HAP-1 (cell line): ENCODE data around the gene ITCH.

Experiments used
- DNase-seq, 2 experiments: peaks; one replicate each; pipeline ENCODE4 v3.0.0-alpha.2; 2016 to 2020; ENCODE audit warnings: low spot score in 2 of 2
- H3K27me3 ChIP-seq: fragments of 250-450 bp; sonication (Bioruptor Pico); 2 replicates; pipeline ENCODE4 v1.5.1; 2020; ENCODE audit warnings: low read depth, mild to moderate bottlenecking, moderate library complexity
- H3K36me3 ChIP-seq: fragments of 250-450 bp; sonication (Bioruptor Pico); replicated peaks from 2 replicates; pipeline ENCODE4 v1.5.1; 2020; ENCODE audit warnings: mild to moderate bottlenecking
- H3K4me1 ChIP-seq: fragments of 250-450 bp; sonication (Bioruptor Pico); 2 replicates; pipeline ENCODE4 v1.5.1; 2020; ENCODE audit warnings: mild to moderate bottlenecking
- H3K4me3 ChIP-seq: fragments of 250-450 bp; sonication (Bioruptor Pico); 2 replicates; pipeline ENCODE4 v1.5.1; 2020; ENCODE audit warnings: mild to moderate bottlenecking, moderate library complexity
- H3K9me3 ChIP-seq: fragments of 250-450 bp; sonication (Bioruptor Pico); 2 replicates; pipeline ENCODE4 v1.5.1; 2020; ENCODE audit warnings: mild to moderate bottlenecking, moderate library complexity
- in situ Hi-C: fragments of 300-500 bp; cut with MboI; formaldehyde crosslinking; loops from 3 replicates; pipeline ENCODE4 v1.14.3; 2020; ENCODE audit warnings: low sequenced_read_pairs, inconsistent platforms, mixed read lengths

ITCH gene

DNA sequence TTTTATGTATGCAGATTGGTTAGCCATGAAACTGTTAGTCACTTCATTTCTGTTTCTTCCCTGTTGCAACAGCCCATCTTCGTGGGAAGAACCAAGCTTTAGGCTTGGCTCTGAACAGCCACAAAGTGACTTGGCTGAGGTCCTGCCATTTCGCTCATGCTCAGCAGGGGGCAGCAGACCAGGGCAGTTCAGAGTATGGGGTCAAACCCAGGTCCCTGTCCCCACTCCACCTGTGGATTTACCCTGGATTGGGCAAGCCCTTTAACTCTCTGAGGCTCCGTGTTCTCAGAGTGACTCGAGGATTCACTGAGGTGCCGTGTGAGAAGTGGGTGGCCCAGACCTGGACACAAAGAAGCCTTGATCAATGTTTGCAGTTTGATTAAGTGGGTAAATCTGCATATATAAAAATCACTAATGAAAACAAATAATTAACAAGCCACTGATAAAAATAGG lies 175.6 kb downstream of the ITCH start:
- DNase-seq, result peak; percentile 37 to 71
- H3K27me3 ChIP-seq, result no peaks in the 10 kb centered on the region
- H3K9me3 ChIP-seq, result no peaks in the 10 kb centered on the region
- in situ Hi-C loops, result loop anchor here (5.0 kb wide), 1 partner anchor 169 kb away; no protein-coding TSS in a partner anchor
- peaks cover 60% of the 10 kb centered on the region for H3K36me3 ChIP-seq
- no peaks in the 10 kb centered on the region for H3K4me1 ChIP-seq
- no peak overlapping the region for H3K4me3 ChIP-seq

DNA sequence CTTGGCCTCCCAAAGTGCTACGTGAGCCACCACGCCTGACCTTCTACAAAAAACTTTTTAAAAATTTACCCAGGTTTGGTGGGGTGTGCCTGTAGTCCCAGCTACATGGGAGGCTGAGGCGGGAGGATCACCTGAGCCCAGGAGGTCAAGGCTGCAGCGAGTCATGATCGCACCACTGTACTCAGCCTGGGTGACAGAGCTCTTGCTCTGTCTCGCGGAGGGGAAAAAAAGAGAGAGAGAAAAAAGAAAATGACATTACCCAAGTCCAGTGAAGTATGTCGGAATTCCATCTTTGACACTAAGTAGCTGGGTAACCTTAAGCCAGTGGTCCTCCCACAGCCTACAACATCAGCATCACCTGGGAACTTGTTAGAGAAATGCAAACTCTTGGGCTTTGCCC lies 176.7 kb downstream of the ITCH start:
- Histone ChIP-seq H3K4me3 (no peak overlapping the region), H3K9me3 (no peaks in the 10 kb centered on the region), H3K27me3 (no peaks in the 10 kb centered on the region), H3K36me3 (peaks cover 55% of the 10 kb centered on the region), H3K4me1 (no peaks in the 10 kb centered on the region)
- DNase-seq, result no peak
- in situ Hi-C loops, result loop anchor here (5.0 kb wide), 1 partner anchor 168 kb away; no protein-coding TSS in a partner anchor

DNA sequence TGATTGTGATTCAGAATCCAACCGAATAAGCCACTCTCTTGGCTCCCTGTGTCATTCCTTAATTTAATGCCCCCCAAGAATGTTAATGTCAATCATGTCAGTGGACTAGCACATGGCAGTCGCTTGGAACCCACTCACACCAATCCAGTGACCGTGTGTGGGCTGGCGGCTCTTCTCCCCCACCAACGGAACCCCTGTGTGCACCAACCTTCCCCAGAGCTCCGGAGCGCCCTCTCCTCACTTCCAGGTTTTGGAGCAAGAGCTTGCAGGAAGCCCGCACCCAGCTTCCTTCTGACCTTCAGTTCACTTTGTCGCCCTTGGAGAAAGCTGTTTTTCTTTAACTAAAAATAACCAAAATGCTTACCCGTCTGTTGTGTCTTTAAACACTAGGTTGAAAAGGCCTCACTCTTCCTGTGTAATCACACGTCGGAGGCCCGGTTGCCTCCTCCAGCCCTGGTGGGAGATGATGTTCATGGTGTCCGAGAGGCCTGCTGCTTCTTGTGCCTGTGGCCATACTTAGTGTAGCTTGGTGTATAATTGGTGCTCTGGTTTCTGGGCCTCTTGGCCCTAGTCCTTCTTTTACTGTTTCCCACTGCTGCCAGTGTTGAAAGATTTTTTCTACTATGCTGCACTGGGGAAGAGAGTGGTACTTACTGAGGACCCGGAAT lies 177.7 kb downstream of the ITCH start:
- no peak for DNase-seq
- H3K27me3 ChIP-seq, result no peaks in the 10 kb centered on the region
- H3K4me3 ChIP-seq, result no peak overlapping the region
- H3K4me1 ChIP-seq, result no peaks in the 10 kb centered on the region
- peaks cover 45% of the 10 kb centered on the region for H3K36me3 ChIP-seq
- no peaks in the 10 kb centered on the region for H3K9me3 ChIP-seq
- in situ Hi-C loops, result no loop called here

DNA sequence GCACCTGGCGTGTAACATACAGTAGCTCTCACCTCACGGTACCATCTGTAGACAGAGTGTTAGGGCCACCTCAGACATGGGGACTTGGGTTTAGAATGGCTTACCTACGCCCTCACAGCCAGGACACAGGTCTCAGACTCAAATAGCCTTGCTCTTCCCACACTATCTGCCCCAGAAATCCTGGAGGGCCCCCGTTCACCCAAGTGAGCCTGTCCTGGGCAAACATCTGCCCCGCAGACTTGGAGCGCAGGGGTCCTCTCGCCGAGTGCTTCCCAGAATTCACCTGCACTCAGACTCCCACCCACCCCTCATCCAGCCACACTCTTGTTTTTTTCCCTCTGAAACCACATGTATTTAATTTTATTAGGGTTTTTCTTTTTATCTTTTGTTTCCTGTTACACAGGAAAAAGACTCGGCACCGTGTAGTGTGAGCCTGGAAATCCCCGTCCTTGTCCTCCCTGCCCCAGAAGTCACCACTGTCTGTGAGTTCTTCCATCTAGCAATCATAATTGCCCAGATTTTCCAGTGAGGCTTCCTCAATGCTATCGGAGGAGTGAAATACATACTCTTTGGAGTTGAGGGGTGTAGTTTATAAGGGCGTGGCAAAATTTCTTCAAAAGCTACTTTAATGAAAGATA lies 178.3 kb downstream of the ITCH start:
- Histone ChIP-seq H3K4me3 (no peak overlapping the region), H3K9me3 (no peaks in the 10 kb centered on the region), H3K4me1 (no peaks in the 10 kb centered on the region), H3K27me3 (no peaks in the 10 kb centered on the region), H3K36me3 (peaks cover 39% of the 10 kb centered on the region)
- in situ Hi-C loops, result no loop called here
- no peak for DNase-seq

DNA sequence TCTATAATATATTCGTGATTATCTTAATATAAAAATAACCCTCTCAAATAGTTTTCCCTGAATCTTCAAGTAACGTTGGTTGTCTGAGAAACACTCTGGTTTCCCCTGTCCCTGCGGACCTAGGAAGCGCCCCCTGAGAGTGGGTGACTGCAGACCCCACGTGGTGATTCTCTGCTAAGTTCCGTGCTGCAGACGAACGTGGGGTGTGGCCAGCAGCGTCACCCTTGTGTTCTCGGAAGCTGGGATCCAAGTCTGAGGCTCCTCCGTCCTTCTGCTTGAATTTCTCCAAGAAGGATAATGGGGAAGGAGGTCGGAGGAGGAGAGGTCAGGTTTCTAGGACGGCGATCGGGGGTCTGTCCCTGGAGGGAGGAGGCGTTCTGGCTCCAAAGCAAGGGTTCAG lies 178.8 kb downstream of the ITCH start:
- no peaks in the 10 kb centered on the region for H3K4me1 ChIP-seq
- in situ Hi-C loops, result no loop called here
- no peaks in the 10 kb centered on the region for H3K27me3 ChIP-seq
- DNase-seq, result no peak
- peaks cover 37% of the 10 kb centered on the region for H3K36me3 ChIP-seq
- H3K9me3 ChIP-seq, result no peaks in the 10 kb centered on the region
- H3K4me3 ChIP-seq, result no peak overlapping the region

DNA sequence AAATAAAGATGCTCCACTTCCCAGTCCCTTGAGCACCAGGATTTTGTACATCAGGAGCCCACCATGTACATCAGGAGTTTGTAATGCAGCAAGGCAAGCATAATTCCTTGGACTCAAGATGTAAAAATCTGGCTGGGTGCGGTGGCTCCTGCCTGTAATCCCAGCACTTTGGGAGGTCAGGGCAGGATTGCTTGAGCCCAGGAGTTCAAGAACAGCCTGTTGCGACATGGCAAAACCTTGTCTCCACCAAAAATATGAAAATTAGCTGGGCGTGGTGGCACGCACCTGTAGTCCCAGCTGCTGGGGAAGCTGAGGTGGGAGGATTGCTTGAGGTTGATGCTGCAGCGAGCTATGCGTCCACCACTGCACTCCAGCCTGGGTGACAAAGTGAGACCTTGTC lies 179.4 kb downstream of the ITCH start:
- in situ Hi-C loops, result no loop called here
- Histone ChIP-seq H3K9me3 (no peaks in the 10 kb centered on the region), H3K4me3 (no peak overlapping the region), H3K27me3 (no peaks in the 10 kb centered on the region), H3K4me1 (no peaks in the 10 kb centered on the region), H3K36me3 (peaks cover 31% of the 10 kb centered on the region)
- DNase-seq, result no peak

DNA sequence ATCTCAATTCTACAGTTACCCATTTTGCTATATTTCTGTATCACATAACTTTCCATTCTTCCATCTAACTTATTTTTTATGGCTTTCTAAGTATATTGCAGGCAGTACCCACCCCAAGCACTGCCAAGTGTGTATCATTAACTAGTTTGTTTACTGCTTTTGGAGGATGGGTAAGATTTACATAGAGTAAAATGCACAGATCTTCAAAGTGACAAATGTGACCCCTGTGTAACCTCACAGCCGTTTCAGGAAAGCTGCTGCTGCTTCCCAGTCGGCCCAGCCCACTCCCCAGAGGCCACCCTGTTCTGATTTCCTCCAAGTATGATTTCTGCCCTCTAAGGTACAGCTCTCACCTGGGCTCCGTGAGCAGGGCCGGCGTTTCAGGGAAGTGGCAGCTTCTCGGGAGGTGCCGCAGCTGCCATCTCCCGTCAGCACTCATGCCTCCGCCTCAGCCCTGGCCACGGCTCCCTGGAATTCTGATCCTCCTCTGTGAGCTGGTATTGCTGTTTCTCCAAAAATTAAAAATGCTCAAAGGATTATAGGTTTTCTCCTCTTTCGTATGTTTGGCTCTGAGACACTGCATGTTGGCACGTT lies 180.5 kb downstream of the ITCH start:
- Histone ChIP-seq H3K4me1 (no peaks in the 10 kb centered on the region), H3K36me3 (peaks cover 24% of the 10 kb centered on the region)
- in situ Hi-C loops, result no loop called here

DNA sequence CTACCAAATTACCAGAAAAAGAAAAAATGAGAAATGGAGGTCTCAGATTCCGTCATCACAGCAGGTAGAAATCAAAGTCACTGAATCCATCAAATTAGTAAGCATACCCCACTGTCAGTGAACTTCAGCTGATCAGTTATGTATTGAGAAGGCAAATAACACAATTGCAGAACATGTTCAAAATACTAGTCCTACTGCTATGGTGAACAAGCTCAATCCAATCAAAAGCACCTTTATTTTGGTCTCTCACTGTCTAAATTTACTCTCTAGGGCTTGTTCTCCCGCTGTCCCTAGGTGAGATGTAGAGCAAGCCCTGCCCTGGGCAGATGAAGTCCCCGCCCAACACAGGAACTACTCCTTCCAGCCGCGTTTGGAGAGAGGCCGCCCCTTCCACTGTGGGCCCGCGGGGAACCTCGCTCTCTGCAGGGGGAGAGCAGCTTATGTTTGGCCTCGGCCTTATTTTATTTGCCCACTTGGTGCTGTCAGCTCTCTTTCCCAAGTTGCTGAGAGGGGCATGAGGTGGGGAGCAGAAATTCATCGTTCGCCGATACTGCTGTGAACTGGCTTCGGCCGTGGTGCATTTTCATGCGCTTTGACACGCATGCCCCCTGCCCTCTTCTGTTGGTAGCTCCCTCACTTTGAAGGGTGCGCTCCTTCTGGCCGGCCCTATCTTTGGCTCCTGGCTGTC lies 181.2 kb downstream of the ITCH start:
- H3K27me3 ChIP-seq, result no peaks in the 10 kb centered on the region
- DNase-seq, result no peak
- H3K4me3 ChIP-seq, result no peak overlapping the region
- no peaks in the 10 kb centered on the region for H3K9me3 ChIP-seq
- in situ Hi-C loops, result no loop called here
- H3K4me1 ChIP-seq, result no peaks in the 10 kb centered on the region
- peaks cover 17% of the 10 kb centered on the region for H3K36me3 ChIP-seq

More for the DNA sequence above, 180.5 kb downstream of the ITCH start:
- H3K4me3 ChIP-seq, result no peak overlapping the region
- no peak for DNase-seq
- H3K9me3 ChIP-seq, result no peaks in the 10 kb centered on the region
- H3K27me3 ChIP-seq, result no peaks in the 10 kb centered on the region

DNA sequence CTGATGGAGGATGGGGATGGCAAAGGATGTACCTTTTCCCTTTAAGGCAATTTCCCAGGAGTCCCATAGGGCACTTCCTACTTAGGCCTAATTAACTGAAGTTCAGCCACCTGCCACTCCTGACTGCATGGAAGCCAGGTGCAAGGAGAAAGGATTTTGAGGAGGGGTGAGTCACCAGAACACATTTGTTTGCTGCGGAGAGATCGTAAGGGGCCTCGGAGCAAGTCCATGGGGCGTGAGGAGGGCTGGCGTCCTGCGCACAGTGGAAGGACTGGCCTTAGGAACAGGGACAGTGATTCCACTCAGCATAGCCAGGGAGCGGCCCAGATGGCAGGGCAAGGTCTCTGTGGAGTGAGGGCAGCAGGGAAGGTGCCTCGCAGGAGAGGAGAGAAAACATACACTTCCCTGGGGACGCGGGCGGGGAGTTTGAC lies 183.7 kb downstream of the ITCH start:
- no peaks in the 10 kb centered on the region for H3K27me3 ChIP-seq
- no peak for DNase-seq
- H3K4me1 ChIP-seq, result no peaks in the 10 kb centered on the region
- in situ Hi-C loops, result no loop called here
- no peak overlapping the region for H3K4me3 ChIP-seq
- no peaks in the 10 kb centered on the region; the same call in 1 of the 2 replicates for H3K36me3 ChIP-seq
- no peaks in the 10 kb centered on the region for H3K9me3 ChIP-seq

DNA sequence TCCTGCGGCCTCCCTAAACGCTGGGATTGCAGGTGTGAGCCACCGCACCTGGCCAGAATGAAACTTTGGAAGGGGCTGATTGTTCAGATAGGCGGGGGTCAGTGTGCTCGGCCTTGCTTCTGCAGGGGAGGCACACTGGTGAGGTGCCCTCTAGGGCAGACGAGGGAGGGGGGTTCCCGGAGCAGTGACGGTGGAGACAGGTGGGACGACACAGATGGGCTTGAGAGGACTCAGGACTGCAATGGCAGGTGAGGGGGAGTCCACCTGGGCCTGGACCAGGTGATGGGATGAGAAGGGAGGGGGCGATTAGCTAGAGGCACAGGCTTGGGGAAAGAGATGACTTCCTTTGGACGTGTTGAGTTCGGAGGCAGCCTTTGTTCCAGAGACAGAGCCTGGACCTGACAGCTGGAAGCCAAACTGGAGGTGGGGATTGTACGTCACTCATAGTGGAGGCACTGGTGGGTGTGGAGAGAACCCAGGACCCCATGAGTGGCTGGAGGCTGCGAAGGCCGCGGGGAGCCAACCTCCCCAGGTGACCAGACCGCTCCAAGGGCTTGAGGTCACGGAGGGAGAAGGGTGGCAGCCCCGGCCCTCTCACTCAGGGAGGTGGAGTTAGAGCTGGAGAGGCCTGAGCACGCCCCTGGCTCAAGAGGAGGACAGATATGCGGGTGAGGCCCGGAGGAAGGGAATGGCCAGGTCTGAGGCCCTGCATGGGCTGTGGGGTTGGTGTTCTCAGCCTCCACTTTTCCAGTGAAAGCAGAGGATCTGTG lies 185.0 kb downstream of the ITCH start:
- H3K4me3 ChIP-seq, result no peak overlapping the region
- no peaks in the 10 kb centered on the region for H3K4me1 ChIP-seq
- in situ Hi-C loops, result no loop called here
- no peaks in the 10 kb centered on the region for H3K36me3 ChIP-seq
- DNase-seq, result no peak
- H3K27me3 ChIP-seq, result no peaks in the 10 kb centered on the region
- no peaks in the 10 kb centered on the region for H3K9me3 ChIP-seq

DNA sequence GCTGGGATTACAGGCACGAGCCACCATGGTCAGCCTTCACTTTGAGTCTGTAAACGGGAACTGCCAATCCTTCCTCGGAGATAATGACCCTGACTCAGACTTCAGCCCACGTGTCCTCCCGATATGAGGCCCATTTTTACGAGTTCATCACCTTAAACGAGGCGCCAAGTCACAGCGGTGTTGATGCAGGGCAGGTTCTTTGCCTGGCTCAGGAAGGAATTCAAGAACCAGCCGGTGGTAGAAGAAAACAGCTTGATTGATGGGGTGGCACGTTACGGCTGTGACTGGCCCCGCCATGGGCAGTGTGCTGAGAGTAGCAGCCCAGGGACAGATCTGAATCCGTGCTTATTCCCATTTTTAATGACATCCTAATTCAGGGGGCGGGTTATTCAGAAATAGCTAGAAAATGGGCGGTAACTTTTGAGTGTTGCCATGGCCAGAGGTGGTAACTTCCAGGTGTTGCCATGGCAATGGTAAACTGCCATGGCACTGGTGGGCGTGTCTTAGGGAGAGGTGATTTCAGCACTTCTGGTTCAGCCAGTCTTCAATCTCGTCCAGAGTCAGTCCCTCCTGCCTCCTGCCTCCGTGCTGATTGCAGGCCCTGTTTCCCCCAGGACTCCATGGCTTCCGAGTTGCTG lies 186.3 kb downstream of the ITCH start:
- H3K4me3 ChIP-seq, result no peak overlapping the region
- H3K4me1 ChIP-seq, result no peaks in the 10 kb centered on the region
- no peaks in the 10 kb centered on the region for H3K9me3 ChIP-seq
- DNase-seq, result peak in 1 of 2 experiments; percentile 26
- H3K27me3 ChIP-seq, result no peaks in the 10 kb centered on the region
- in situ Hi-C loops, result no loop called here
- no peaks in the 10 kb centered on the region for H3K36me3 ChIP-seq

DNA sequence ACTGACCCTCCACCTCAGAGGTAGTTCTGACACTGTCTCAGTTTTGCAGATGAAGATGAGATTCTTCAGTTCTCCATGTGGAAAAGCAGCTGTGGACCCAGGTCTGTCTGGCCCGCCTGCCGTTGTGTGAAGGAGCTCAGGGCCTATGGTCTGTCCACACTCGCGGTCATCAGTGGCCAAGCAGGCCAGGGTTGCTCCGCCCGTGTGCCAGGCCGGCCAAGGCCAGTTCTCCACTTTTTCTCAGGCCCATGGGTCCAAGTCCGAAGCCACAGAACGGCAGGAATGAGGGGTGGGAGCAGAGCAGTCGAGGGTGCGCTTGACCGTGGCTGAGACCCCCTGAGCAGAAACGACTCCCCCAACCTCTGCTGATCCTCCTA lies 186.8 kb downstream of the ITCH start:
- H3K4me1 ChIP-seq, result no peaks in the 10 kb centered on the region
- DNase-seq, result no peak
- H3K9me3 ChIP-seq, result no peaks in the 10 kb centered on the region
- no peak overlapping the region for H3K4me3 ChIP-seq
- in situ Hi-C loops, result no loop called here
- no peaks in the 10 kb centered on the region for H3K36me3 ChIP-seq
- H3K27me3 ChIP-seq, result no peaks in the 10 kb centered on the region

DNA sequence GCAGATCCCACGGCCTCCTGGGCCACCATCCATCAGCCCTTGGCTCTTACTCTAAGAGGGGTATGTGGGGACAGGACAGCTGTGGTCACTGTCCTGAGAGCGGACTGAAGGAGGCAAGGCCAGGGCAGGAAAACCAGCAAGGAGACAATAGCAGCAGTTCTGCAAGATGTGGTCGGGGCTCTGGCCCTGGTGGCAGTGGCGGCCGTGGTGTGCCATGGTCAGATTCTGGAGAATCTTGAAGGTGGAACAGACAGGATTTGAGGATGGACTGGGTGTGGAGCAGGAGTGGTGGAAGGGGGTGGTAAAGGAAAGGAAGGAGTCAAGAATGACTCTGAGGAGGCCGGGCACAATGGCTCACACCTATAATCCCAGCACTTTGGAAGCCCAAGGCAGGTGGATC lies 189.5 kb downstream of the ITCH start:
- Histone ChIP-seq H3K4me1 (no peaks in the 10 kb centered on the region), H3K9me3 (no peaks in the 10 kb centered on the region), H3K4me3 (no peak overlapping the region), H3K36me3 (no peaks in the 10 kb centered on the region), H3K27me3 (no peaks in the 10 kb centered on the region)
- in situ Hi-C loops, result no loop called here
- no peak for DNase-seq
